NCI-H1694 (cell line): ENCODE results near the gene C1QB.

ENCODE experiments used
- DNase-seq: peaks from one replicate; lab custom pipeline; 2025; lab: John Stamatoyannopoulos, UW

C1QB gene

GRCh38 chr1:22635436-22635835, 17.6 kb upstream of the C1QB start:
- DNase-seq = no peak

- DNase-seq = no peak
These were observed 16.7 kb upstream of the C1QB start, which contains the start of gene C1QA for GRCh38 chr1:22636353-22636752. Gene C1QA, plus strand, starts transcription at chr1:22636628. Its CDS starts 989 bp downstream, at chr1:22637617.

GRCh38 chr1:22636927-22637326, 16.1 kb upstream of the C1QB start:
- DNase-seq = no peak

GRCh38 chr1:22637907-22638445, 15.1 kb upstream of the C1QB start:
- DNase-seq = no peak

- DNase-seq = no peak
These were observed 14.4 kb upstream of the C1QB start for GRCh38 chr1:22638476-22639234.

- DNase-seq = no peak
These were observed 13.8 kb upstream of the C1QB start for GRCh38 chr1:22639286-22639685.

GRCh38 chr1:22641247-22641646, 11.8 kb upstream of the C1QB start:
- no peak for DNase-seq

- peak; percentile 28 for DNase-seq
These were observed 11.0 kb upstream of the C1QB start for GRCh38 chr1:22641906-22642636.

GRCh38 chr1:22643381-22643780, 9.7 kb upstream of the C1QB start, which contains the start of gene C1QC:
Gene C1QC, plus strand, starts transcription at chr1:22643633. Its CDS starts 391 bp downstream, at chr1:22644024.
- no peak for DNase-seq

- no peak for DNase-seq
These were observed 9.1 kb upstream of the C1QB start for GRCh38 chr1:22643928-22644327.

- DNase-seq = no peak
These were observed 7.1 kb upstream of the C1QB start for GRCh38 chr1:22645931-22646330.

- no peak for DNase-seq
These were observed 6.7 kb upstream of the C1QB start for GRCh38 chr1:22646384-22646783.

GRCh38 chr1:22650089-22650693, 2.8 kb upstream of the C1QB start:
- DNase-seq = no peak

- no peak for DNase-seq
These were observed 837 bp upstream of the C1QB start for GRCh38 chr1:22651941-22652856.

- DNase-seq = no peak
These were observed 1.7 kb downstream of the C1QB start for GRCh38 chr1:22654692-22655091.

- DNase-seq = no peak
These were observed 5.5 kb downstream of the C1QB start for GRCh38 chr1:22658385-22659163.

- no peak for DNase-seq
These were observed 7.7 kb downstream of the C1QB start for GRCh38 chr1:22660716-22661241.

- DNase-seq = no peak
These were observed 8.8 kb downstream of the C1QB start for GRCh38 chr1:22661880-22662279.

- no peak for DNase-seq
These were observed 9.3 kb downstream of the C1QB start for GRCh38 chr1:22662318-22662717.

- no peak for DNase-seq
These were observed 10.0 kb downstream of the C1QB start for GRCh38 chr1:22662986-22663408.
